Stimulated activated CD4-positive, alpha-beta T cell treated with anti-CD3 and anti-CD28 coated beads, TNF-alpha, amount 100 ng/mL, for 1 hour (primary cell): Measurements from ENCODE around the gene RNF17.

ENCODE experiments used
- DNase-seq, 3 donors: peaks; one replicate each; pipeline ENCODE4 v3.0.0-alpha.2; 2020; ENCODE audit warnings: low read depth in 3 of 3, low spot score in 1 of 3

Gene RNF17

DNA sequence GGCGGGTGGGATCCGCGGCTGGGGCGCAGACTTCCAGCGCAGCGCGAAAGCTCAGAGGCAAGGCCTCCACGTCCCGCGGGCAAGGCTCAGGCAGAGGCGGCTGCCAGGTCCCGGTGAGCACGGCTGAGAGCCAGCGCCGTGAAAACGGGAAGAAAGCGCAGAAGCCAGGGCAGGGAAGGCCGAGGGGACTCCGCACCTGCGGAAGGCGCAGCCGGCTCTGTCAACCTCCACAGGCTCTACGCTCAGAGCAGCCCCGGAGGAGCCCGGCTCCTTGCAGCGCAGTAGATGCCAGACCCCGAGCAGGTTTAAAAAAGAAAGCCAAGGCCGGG is 131.0 kb downstream of the RNF17 start:
- no peak for DNase-seq

DNA sequence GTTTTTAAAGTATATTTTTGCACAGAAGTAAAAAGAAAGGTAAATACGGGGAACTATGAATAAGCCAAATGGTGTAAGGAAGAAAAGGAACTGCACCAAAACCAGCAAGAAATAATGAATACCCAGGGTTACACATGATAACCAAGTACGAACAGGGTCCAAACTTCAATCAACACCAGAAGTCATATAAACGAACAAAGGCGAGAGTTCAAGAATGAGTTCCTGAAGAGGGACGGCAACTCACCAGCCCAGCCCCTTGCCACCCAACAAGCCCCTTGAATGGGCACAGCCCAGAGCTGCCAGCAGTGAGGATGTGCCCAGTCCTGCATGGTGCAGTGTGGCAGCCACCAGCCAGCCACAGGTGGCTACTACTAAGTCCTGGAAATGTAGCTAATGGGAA is 132.1 kb downstream of the RNF17 start:
- DNase-seq = no peak

DNA sequence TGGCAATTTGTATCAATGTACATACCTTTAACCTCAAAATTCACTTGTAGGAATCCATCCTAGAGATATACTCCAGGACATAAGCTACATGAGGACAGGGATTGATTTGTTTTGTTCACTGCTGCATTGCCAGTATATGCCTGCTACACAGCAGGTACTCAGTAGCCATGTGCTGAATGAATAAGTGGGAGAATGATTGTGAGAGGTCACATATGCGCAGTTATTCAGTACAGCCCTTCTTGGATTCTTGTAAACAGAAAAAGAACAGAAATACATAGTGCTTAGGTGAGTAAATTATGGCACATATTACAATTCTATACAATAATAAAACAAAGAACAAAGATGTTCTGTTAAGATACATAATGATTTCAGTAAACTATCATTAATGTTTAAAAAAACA is 133.3 kb downstream of the RNF17 start:
- no peak for DNase-seq

DNA sequence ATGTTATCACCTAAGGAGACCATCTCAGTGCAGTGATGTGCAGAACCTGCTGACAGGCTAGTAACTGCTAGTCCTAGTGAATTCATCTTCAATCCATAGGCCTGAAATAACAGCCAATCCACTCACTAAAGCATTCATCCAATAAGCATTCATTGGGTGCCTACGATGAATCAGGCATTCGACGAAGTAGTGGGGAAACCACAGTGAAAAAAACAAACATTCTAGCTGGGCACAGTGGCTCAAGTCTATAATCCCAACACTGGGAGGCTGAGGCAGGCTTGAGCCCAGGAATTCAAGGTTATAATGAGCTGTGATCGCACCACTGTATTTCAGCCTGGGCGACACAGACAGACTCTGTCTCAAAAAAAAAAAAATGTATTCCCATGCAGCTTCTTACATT is 135.6 kb downstream of the RNF17 start:
- DNase-seq = no peak

DNA sequence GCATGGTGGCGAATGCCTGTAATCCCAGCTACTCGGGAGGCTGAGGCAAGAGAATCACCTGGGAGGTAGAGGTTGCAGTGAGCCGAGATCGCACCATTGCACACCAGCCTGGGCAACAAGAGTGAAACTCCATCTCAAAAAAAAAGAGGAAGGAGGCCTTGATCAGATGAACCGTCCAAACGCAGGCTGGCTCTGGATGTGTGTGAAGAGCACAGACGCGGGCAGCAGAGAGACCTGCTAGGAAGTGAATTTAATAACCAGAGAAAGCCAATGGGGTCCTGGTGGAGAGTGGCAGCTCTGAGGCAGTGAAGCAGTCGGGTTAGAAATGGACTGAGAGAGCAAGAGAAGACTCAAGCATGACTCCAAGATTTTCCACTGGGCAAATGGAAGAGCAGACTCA is 136.5 kb downstream of the RNF17 start:
- DNase-seq = no peak

DNA sequence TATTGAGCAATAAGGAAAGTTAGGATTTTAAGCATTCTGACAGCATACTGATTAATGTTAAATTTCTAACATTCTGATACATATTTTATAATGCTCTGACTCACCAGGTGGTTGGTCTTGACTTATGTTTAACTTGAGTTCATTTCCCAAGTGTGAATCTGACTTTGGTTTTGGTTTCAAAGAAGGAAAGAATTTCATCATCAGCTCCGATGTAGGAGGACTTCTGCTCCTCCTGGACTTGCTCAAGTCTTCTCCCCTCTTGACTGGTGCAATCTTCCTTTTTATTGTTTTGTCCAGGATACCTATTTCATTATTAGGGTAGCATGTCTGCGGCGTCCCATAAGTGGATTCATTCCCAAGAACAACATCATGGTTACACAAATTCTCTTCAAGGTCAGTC is 141.3 kb downstream of the RNF17 start:
- DNase-seq = no peak

DNA sequence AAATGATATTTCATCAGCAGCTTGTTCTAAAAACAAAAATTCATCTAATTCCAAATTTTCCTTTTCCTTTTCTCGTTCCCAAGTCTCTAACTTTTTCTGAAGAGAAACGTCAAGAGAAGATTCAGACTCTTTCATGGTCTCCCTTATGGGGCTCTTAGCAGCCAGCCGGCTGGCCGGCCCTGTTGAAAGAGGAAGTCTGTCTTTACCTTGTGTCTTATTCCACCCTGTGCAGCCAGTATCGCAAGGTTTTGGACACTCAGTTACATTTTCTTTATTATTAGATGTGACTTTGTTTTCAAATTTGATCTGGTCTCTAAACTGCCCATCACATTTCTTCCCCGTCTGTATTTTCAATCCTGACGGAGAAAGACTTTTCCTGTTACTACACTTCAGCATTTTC is 142.3 kb downstream of the RNF17 start:
- DNase-seq = no peak

DNA sequence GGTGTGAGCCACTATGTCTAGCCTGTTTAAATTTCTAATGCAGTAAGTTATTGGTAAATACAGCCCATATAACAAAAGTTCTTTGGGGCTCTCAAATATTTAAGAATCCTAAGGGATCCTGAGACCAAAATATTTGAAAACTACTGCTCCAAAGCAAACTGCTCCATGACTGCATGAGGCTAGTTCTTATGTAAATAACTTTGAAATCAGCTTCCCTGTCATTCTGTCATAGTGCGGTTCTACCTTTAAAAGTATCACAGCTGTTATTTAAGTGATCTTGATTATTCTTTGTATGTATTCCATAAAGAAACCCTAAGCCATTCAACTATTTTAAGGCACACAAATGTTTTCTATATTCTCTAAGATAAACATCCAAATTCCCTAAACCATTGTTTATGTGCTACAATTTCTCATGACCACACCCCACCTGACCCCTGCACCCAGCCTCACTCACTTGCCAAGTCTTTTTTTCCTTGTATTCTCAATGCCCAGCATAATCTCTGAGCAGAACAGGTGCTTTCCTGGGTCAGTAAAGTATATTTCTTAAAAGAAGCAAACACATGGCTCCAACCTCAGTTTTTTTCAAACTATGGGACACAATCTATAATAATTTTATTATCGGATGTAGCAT is 146.6 kb downstream of the RNF17 start:
- DNase-seq = no peak

DNA sequence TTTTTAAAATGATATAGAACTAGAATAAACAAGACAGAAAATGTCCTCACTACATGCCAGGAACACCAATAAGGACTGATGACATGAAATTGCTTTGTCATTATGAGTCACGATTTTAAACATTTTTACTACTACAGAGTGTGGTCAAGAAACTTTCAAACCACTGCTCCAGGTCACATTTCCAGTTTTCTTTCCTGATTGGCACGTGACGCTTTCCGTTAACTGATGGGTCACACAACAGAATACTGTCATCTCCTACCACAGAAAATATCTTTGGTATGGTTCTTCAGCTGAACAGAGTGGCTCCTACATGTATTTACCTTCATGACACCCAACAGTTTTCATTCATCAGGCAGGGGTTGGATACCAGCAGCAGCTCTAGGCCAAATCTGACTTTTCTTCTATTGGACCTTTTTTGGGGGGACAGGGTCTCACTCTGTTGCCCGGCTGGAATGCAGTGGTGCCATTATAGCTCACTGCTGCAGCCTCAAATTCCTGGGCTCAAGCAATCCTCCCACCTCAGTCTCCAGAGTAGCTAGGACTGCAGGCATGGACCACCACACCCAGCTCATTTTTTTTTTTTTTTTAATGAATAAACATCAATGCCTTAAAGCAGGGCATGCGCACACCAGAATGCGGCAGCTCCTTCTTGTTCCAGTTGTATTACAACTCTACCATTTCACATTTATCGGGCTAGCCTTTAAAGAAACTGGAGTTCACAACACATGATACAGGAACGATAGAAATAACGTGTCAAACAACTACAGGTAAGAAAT is 147.4 kb downstream of the RNF17 start:
- no peak for DNase-seq

DNA sequence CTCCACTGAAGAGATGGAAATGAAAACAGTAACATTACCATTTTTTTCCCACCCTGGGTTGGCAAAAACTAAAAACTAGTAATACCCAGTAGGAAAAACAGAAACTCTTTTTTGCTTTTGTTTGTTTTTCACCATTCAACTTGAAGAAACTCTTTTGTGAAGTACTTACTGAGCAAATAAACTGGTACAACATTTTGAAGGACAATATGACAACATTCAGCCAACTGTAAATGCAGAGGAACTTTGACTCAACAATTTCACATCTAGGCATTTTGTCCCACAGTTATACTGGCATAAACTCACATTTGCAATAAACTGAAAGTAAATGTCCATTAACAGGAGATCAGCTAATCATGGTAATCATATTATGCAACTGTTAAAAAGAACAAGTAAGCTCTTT is 152.5 kb downstream of the RNF17 start:
- no peak for DNase-seq

DNA sequence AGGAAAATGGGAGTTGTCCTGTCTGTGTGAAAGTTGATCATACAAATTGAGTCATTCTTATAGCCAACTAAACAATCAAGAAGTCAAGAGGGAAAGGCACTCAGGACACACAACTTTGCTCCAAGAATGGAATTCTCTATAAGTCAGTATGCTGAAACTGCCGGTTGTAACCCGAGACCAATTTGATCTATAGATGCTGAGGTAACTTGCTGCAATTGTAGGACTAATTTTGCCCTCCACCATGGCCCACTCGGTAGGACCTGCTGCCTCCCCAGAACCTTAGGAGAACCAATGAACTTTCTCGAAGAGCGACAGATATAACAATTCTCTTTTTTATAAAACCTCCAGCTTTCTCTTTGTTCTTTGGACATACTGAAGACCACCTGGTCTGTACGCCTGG is 157.0 kb downstream of the RNF17 start:
- DNase-seq = no peak

DNA sequence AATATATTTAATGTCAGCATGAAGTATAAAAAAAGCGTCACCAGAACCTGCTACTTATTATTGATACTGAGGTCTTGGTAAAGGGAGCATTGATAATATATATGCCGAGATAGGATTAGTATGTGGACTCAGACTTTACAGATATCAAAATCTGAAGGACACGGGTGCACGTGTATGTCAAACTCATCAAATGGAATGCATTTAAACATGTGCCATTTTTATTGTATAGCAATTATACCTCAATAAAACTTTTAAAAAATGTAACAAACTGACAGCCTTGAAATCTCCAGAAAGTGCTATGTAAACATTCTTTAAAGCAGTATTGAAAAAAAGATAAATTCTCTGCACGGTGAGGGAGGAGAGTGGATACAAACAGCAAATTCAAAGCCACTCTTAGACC is 157.9 kb downstream of the RNF17 start:
- no peak for DNase-seq

DNA sequence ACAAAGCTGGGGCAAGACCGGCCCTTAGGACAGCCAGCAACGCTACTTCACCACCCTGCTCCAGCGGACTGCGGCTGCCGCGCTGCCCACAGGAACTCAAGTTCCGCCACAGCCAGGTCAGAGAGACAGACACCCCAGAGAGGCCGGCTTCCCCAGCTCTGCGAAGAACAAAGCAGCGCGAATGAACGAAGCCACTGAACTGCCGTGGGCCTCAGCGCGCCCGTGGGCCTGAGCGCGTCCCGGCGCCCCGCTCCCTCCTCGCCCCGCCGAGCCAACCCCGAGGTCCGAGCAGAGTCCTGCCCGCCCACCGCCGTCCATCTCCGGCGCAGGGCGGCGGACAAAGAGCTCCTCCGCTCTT is 158.4 kb downstream of the RNF17 start:
- no peak for DNase-seq

DNA sequence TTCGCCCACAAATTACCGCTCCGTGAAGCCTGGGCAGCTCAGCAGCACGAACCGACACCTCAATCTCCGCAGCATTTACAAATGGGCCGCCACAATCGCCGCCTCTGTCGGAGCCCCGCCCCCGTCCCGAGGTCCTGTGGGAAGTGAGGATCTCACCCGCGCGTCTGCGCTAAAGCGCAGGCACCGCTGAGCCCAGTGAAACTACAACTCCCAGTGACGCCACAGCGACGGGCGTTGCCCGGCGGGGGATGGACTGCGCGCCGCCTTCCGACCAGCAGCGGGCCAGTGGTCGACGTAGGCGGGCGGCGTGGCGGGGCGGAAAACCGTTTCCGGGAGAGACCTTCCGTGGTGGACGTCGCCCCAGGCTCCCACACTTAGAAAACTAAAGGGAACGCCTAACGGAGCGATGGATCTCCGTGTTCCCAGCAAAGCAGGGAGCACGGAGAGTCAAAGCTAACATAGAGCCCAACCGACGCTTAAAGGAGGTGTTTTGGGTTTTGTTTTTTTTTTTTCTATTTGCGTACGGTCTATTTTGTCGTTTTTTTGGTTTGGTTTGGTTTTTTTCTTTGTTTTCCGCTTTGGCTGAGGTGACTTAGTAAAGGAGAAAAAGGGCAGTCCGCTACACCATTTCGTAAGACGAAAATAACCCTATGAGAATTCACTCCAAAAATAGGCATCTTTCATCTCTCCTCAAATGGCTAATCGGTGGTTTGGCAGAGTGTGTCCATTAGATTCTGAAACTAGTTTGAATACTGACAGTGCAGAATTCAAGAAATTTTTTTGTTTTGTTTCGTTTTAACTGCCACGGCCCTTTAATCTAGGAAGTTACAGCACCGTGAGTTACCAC is 159.0 kb downstream of the RNF17 start:
- peak; percentile 76 to 86 (median 77) for DNase-seq

DNA sequence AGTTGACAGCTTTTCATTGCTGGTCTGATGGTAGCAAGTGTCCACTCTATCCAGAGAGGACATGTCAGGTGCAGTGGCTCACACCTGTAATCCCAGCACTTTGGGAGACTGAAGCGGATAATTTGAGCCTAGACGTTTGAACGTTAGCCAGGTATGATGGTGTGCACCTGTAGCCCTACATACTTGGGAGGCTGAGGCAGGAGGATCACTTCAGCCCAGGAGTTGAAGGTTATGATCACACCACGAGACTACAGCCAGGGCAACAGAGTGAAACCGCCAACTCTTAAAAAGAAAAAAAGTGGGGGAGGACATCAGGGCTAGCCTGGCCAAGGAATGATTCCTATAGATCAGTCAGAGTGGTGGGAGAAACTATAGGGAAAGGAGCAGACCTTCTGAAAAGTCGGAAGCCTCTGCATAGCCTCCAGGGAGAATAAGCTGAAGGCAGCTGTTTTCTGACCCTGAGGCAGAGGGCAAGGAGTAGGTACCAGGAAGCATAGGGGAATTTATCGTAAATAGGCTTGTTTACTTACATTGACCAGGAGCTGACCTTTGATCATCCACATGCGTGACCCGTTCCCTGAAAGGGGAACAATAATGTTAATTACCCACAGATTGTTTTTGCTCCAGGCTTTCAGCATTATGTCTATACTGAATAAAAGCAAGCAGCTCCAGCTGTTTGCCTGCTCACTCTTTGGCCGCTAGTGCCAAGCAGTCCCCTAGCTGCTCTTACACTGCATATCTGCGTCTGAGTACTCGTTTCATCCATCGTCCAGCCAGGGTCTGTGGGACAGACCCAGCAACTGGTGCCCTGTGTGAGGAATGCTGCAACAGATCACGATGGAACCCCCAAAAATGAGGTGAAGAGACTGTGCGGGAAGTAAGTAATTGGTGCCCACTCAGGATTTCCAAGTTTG is 161.6 kb downstream of the RNF17 start:
- no peak for DNase-seq

DNA sequence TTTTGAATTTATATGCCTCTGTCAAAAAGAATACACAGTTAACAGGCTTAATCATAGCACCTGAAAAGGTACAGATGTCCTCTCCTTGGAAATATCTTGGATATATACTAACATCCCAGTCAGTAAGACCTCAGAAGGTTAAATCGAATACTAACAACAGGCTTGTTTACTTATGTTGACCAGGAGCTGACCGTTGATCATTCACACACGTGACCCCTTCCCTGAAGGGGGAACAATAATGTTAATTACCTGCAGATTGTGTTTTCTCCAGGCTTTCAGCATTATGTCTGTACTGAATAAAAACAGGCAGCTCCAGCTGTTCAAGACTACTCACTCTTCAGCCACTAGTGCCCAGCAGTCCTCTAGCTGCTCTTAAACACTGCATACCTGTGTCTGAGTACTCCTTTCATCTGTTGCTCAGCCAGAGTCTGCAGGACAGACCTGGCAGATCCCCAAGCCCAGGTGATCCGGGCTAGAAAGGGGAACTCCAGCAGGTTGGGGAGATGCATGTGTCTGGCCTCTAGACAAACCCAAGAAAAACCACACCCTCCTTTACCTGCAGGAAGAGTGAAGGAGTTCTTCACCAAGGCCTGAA is 163.9 kb downstream of the RNF17 start:
- DNase-seq = no peak

DNA sequence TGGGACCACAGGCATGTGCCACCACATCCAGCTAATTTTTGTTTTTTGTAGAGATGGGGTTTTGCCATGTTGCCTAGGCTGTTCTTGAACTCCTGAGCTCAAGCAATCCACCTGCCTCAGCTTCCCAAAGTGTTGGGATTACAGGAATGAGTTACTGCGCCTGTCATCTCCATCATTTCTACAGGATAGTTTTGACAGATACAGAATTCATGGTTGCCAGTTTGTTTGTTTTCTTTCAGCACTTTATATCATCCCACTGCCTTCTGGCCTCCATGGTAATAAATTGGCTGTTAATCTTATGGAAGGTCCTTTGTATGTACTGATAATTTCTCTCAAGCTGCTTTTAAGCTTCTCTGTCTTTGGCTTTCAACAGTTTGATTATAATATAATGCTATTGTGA is 165.2 kb downstream of the RNF17 start:
- DNase-seq = no peak
